GF-D8 (cell line): ENCODE data around the gene EXOC6.

Experiments
- DNase-seq: peaks from one replicate; lab custom pipeline; 2025; lab: John Stamatoyannopoulos, UW

Gene EXOC6

DNA sequence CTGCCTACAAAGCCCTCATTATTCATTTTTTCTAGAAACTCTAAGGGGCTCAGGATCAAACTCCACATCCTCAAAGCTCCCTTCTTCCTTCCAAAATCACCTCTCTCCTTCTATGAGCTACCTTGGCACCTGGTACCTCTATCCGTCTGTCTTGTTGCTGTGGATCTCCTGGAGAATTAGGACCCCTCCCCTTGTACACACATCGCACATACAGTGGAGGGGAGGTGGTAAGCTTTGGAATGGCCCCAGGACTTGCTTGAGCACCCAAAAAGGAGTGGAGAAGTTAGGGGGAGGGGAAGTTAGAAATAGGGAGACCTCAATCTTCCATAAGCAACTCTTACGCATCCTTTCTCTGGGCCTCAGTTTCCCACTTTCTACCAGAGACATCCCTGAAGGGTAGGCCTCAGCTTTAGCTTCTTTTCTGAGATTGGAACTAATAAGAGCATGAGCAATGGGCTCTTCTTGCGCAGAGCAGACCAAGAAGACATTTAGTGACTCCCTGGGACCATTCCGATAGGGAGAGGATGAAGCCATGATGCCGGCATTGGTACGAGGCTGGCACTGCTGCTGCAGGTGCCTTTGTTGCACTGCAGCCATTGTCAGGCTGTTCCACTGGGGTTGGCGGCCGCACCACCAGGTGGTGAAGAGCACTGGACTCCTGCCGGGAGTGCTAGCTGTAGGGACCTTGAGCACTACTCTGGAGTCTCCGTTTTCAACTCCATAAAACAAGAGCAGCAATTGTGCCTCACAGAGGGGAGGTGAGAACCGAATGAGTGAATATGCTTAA, 216.7 kb downstream of the EXOC6 start:
- DNase-seq = no peak

DNA sequence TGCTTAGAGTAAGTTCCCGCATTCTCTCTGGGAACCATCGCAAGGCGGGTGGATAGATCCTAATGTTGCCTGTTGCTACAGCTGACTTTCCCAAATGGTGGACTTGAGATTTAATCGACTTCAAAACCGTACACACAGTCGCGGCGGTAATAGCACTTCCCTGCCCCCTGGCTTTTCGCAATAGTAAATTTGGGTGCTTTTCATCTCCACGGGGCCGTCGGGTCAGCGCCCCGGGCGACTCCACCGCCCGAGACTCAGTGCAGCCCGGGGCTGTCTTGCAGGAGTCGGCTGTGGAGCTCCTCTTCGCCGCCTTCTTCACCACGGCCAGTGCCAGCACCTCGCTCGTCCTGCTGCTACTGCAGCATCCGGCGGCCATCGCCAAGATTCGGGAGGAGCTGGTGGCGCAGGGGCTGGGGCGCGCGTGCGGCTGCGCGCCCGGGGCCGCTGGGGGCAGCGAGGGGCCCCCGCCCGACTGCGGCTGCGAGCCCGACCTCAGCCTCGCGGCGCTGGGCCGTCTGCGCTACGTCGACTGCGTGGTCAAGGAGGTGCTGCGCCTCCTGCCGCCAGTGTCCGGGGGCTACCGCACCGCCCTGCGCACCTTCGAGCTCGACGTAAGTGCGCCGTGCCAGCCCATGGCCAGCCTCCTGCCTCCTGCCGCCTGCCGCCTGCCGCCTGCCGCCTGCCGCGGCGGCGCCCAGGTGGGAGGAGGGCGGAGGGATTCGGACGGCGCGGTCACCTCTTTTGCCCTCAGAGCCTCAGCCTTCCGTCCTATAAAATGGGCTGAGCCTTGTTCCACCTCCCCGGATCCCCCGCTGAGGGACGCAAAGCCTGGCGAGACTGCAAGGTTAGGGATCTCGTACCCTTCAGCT, 217.6 kb downstream of the EXOC6 start:
- DNase-seq = no peak

DNA sequence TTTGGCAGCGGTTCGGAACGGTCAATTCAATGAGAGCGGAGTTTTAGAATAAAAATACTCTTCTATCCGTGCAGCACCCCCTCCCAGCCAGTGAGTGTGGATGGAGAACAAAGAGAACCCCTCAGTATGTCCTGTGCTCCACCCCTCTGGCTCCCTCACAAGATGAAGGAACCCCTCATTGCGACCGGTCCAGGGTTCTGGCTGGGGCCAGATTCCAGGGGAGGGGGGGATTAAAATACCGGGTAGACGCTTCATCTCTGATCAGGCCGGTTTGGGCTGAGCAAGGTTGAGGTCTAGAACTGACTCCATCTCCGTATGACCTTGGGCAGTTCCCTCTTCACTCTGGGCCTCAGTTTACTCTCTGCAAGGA, 218.2 kb downstream of the EXOC6 start:
- DNase-seq = no peak

GRCh38 chr10:93067443-93068365, 219.4 kb downstream of the EXOC6 start:
- DNase-seq = no peak

GRCh38 chr10:93068411-93069244, 220.3 kb downstream of the EXOC6 start:
- DNase-seq = no peak

DNA sequence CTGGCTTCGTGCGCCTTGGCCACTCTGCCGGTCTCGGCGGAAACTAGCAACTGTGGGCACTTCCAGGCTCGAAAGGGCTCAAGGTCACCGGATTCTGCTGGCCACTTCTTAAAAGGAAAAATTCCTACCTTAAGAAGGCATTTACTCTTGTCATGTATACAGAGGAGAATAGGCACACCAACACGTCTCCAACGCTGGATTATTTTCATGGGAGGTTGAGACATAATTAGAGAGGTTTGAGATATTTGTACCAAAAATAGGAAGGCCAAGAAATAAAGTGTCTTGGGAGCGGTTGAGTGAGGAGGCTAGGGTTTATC, 220.9 kb downstream of the EXOC6 start:
- DNase-seq = no peak

DNA sequence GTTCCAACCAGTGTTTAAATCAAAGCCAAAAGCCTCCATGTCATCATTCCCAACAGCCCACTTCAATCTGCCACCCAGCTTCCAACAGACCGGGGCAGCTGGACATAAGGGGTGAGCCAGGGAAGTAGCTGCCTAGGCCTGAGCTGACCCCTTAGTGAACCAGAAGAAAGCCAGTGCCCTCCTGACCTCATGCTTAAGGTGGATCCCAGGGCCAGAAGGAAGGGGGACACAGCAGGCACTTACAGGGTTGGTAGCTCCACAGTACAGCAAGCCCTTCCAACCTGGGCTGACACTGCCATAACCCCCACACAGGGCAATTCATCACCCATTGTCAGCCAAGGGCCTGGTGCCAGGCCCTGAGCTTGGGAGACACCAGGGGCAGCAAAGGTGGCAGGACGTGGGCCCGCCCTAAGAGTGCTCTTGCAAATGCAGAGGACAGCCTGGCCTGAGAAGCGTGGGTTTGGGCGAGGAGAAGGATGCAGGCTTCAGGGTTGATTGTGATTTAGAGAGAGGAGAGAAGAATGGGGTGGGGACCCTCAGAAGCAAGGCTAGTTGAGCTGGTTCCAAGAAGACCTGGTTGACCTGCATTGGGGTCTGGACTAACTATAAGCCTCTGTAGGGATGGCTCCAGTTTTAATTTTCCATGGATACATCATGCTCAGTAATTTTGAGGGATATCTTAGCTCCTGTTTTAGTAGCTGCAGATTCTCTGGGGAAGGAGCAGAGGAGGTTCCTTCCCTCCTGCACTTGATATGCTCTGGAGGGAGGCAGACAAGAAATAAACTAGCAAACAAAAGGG, 222.3 kb downstream of the EXOC6 start:
- DNase-seq = no peak

- DNase-seq = no peak
These were observed 222.8 kb downstream of the EXOC6 start for GRCh38 chr10:93071177-93071472.

DNA sequence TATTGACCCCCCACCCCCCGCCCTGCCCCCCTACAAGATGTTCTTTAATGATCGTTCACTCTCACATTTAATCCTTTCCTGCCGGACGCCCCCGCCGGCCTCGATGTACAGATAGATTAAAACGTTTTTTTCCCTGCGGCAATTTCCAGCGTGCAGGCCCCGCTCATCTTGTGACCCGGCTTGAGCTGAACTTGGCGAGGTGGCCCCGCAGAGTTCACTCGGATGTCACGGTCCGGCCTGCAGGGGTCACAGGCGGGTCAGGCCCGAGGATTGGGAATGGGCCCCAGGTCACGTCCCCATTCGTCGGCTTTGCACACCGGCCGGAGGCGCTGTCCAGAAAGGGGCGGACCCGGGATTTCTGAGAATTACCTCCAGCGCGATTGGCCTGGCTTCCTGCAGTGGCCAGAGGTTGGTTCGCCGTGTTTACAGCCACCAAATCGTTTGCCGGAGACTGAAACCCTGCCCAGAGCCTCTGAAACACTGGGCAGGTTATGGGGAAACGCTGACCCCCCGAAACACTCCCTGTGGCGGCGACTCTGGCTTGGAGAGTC, 223.4 kb downstream of the EXOC6 start:
- no peak for DNase-seq

- no peak for DNase-seq
These were observed 223.9 kb downstream of the EXOC6 start for GRCh38 chr10:93072225-93072712.

DNA sequence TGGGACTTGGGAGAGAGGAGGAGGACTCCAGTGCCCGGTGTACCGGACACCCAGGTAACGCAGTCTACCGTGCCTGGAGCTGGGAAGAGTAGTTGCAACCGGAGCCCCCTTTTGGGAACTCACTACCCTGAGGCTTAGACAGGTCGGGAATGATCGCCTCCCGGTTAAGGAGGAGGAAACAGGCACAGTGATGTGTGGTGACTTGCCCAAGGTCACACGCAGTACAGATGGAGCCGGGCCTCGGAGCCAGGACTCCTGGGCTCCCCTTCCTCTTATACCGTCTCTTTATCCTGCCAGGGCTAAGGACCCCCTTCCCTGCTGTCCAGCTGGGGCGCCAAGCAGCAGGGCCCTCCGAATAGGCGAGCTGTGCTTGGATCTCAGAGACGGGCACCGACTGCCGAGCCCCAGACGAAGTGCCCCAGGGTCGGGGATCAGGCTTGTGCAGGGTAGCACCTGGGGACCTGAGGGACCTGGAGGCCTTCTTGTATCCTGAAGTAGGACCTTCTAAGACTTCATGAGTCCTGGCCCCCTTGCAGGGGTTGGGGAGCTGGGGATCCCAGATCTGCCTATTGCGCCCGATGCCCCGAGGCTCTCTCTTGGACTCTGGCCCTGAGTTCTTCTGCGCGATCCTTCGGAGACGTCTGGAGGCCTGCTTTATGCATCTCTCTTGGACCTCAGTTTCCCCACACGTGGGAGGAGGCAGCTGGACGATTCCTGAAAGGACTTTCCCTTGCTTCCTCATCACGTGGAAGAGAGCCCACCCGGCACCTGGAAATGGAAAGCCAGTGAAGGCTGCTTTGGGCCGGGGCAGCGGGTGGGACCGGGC, 224.6 kb downstream of the EXOC6 start:
- no peak for DNase-seq

GRCh38 chr10:93073539-93074146, 225.3 kb downstream of the EXOC6 start, which contains the start of gene CYP26A1:
TSS of gene CYP26A1 (plus strand) at chr10:93073893. CDS start at chr10:93073935, 42 bp downstream.
- DNase-seq = no peak

DNA sequence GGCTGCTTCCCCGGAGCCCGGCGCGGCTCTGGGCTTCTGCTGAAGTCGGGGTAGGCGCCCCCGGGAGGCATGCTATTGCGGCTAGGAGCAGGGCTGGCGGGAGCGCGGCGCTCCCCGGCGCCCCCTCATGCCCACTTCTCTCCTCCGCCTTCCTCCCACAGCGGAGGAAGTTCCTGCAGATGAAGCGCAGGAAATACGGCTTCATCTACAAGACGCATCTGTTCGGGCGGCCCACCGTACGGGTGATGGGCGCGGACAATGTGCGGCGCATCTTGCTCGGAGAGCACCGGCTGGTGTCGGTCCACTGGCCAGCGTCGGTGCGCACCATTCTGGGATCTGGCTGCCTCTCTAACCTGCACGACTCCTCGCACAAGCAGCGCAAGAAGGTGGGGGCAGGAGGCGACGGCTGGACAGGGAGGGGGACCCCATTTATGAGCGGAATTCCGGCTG, 225.9 kb downstream of the EXOC6 start:
- no peak for DNase-seq

- no peak for DNase-seq
These were observed 226.5 kb downstream of the EXOC6 start for GRCh38 chr10:93074597-93075368.

GRCh38 chr10:93075369-93076221, 227.3 kb downstream of the EXOC6 start:
- no peak for DNase-seq

DNA sequence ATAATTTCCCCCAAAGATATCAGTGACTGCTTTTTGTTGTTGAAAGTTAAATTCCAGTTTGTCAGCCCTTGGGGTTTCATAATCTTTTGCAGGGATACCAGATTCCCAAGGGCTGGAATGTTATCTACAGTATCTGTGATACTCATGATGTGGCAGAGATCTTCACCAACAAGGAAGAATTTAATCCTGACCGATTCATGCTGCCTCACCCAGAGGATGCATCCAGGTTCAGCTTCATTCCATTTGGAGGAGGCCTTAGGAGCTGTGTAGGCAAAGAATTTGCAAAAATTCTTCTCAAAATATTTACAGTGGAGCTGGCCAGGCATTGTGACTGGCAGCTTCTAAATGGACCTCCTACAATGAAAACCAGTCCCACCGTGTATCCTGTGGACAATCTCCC, 228.6 kb downstream of the EXOC6 start:
- no peak for DNase-seq

DNA sequence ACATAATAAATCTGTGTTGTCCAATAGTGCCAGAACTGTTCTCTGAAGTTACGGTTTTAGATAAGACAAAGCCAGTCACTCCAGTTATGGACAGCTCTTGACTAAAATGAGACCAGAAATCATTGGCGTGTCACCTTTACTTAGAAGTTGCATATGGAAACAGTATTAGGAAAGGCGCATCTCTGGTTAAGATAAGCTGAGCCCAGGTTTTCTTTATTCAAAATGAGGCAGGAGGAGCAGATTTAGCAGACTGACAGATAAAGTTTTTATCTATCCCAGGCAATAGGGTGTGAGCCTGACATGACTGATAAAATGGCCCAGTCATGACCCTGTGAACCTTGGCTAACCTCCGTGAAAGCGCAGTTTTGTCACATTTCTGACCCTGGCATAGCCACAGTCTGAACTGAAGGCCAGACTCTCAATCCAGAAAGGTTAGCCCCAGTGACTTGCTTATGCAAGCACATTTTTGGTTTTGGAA, 229.6 kb downstream of the EXOC6 start:
- DNase-seq = no peak
